IMR-90 (cell line): Measurements from ENCODE around the gene MICALL2. TPM values are rescaled to one million over a fixed set of nuclear protein-coding genes. Genes with fewer than 3 reads are reported as not detected.

Experiments
- ATAC-seq: fragments of 200-7000 bp; cut with Tn5 transposase; 2 replicates; pipeline ENCODE4 v1.9.1; 2020; ENCODE audit warnings: low read depth, mild to moderate bottlenecking, moderate library complexity
- BruUV-seq: library from RNA; stranded (reverse); fragments of 400-500 nt; replicated peaks from 2 replicates; lab custom pipeline; 2021; lab: Mats Ljungman, UMichigan
- CTCF ChIA-PET: fragments of 300-600 bp; formaldehyde crosslinking; extraction: SDS; loops from one replicate; lab custom pipeline; 2021; ENCODE audit warnings: antibody characterized with exemption; lab: Yijun Ruan, JAX
- POLR2A ChIA-PET: fragments of 300-600 bp; sonication (Branson Sonifier 250); formaldehyde crosslinking; loops from one replicate; lab custom pipeline; 2022; ENCODE audit warnings: antibody characterized with exemption; ENCODE audit not compliant: unreplicated experiment; lab: Charles Lee
- DNase-seq: peaks from one replicate; pipeline ENCODE4 v3.0.0; 2013
- H2AFZ ChIP-seq: replicated peaks from 2 replicates; pipeline ENCODE3; 2013; ENCODE audit warnings: low read length, mild to moderate bottlenecking; ENCODE audit not compliant: poor library complexity
- H2AK5ac ChIP-seq: 2 replicates; pipeline ENCODE4 v1.6.1; 2013; ENCODE audit warnings: low read depth, low read length, inconsistent platforms
- H2AK9ac ChIP-seq: replicated peaks from 2 replicates; pipeline ENCODE3; 2013; ENCODE audit warnings: mild to moderate bottlenecking, low read depth, low read length, moderate library complexity; ENCODE audit not compliant: poor library complexity
- H2BK120ac ChIP-seq: 2 replicates; pipeline ENCODE4 v1.6.1; 2013; ENCODE audit warnings: low read depth, low read length, inconsistent platforms
- H2BK15ac ChIP-seq: 3 replicates; pipeline ENCODE4 v1.6.1; 2013; ENCODE audit warnings: low read depth, low read length, inconsistent platforms
- H2BK20ac ChIP-seq: 2 replicates; pipeline ENCODE4 v1.6.1; 2013; ENCODE audit warnings: low read depth, mild to moderate bottlenecking, inconsistent platforms, low read length, moderate library complexity
- H2BK5ac ChIP-seq: 2 replicates; pipeline ENCODE4 v1.6.1; 2013; ENCODE audit warnings: mild to moderate bottlenecking, low read depth, low read length, inconsistent platforms; ENCODE audit not compliant: poor library complexity, severe bottlenecking
- H3K14ac ChIP-seq: replicated peaks from 2 replicates; pipeline ENCODE4 v1.6.1; 2013; ENCODE audit warnings: low read depth, low read length, inconsistent platforms
- H3K18ac ChIP-seq: 2 replicates; pipeline ENCODE4 v1.6.1; 2013; ENCODE audit warnings: low read depth, low read length, control low read depth
- H3K23ac ChIP-seq: 2 replicates; pipeline ENCODE4 v1.6.1; 2013; ENCODE audit warnings: low read depth, low read length, inconsistent platforms
- H3K27ac ChIP-seq: 2 replicates; pipeline ENCODE4 v1.5.1; 2013; ENCODE audit warnings: mild to moderate bottlenecking, control low read depth, low read length; ENCODE audit not compliant: insufficient read depth
- H3K27me3 ChIP-seq: 2 replicates; pipeline ENCODE4 v1.6.1; 2013; ENCODE audit warnings: low read length; ENCODE audit not compliant: control insufficient read depth, insufficient read depth
- H3K36me3 ChIP-seq: 2 replicates; pipeline ENCODE4 v1.6.1; 2013; ENCODE audit warnings: low read length, mixed read lengths; ENCODE audit not compliant: control insufficient read depth, insufficient read depth
- H3K4ac ChIP-seq: 2 replicates; pipeline ENCODE4 v1.6.1; 2013; ENCODE audit warnings: low read depth, low read length, inconsistent platforms
- H3K4me1 ChIP-seq: 2 replicates; pipeline ENCODE4 v1.6.1; 2013; ENCODE audit warnings: low read length, mixed read lengths; ENCODE audit not compliant: control insufficient read depth, insufficient read depth
- H3K4me2 ChIP-seq: 2 replicates; pipeline ENCODE4 v1.6.1; 2013; ENCODE audit warnings: low read depth, mild to moderate bottlenecking, control low read depth, low read length, moderate library complexity
- H3K4me3 ChIP-seq: 2 replicates; pipeline ENCODE4 v1.5.1; 2013; ENCODE audit warnings: low read depth, mild to moderate bottlenecking, control low read depth, low read length, moderate library complexity; ENCODE audit not compliant: insufficient read depth
- H3K56ac ChIP-seq: 2 replicates; pipeline ENCODE4 v1.6.1; 2013; ENCODE audit warnings: low read length, inconsistent platforms; ENCODE audit not compliant: insufficient read depth; ENCODE audit errors: extremely low read depth
- H3K79me1 ChIP-seq, 2 experiments: 2 replicates each; pipeline ENCODE4 v1.6.1; 2013; ENCODE audit warnings: low read length in 2 of 2, inconsistent platforms in 1 of 2, low read depth in 1 of 2
- H3K9ac ChIP-seq: 2 replicates; pipeline ENCODE4 v1.6.1; 2013; ENCODE audit warnings: low read depth, low read length, control low read depth
- H3K9me1 ChIP-seq: 2 replicates; pipeline ENCODE4 v1.6.1; 2013; ENCODE audit warnings: low read length, inconsistent platforms; ENCODE audit not compliant: insufficient read depth
- H3K9me3 ChIP-seq: 2 replicates; pipeline ENCODE4 v1.6.1; 2013; ENCODE audit warnings: low read length; ENCODE audit not compliant: control insufficient read depth, insufficient read depth
- H4K20me1 ChIP-seq: 2 replicates; pipeline ENCODE4 v1.6.1; 2013; ENCODE audit warnings: low read length, inconsistent platforms; ENCODE audit not compliant: insufficient read depth
- H4K5ac ChIP-seq: 2 replicates; pipeline ENCODE4 v1.6.1; 2013; ENCODE audit warnings: mild to moderate bottlenecking, low read depth, low read length, control low read depth
- H4K8ac ChIP-seq, 2 experiments: 2 replicates each; pipeline ENCODE4 v1.6.1; 2013; ENCODE audit warnings: low read depth in 2 of 2, low read length in 2 of 2, control low read depth in 1 of 2, inconsistent platforms in 1 of 2
- H4K91ac ChIP-seq: 2 replicates; pipeline ENCODE4 v1.6.1; 2013; ENCODE audit warnings: low read depth, low read length, inconsistent platforms; ENCODE audit not compliant: insufficient read depth
- FOS ChIP-seq: fragments of 150-350 bp; IDR thresholded peaks from 2 replicates; pipeline ENCODE4 v1.6.1; 2016; ENCODE audit warnings: low read depth, low read length
- RCOR1 ChIP-seq: IDR thresholded peaks from 2 replicates; pipeline ENCODE4 v1.6.1; 2012; ENCODE audit warnings: mild to moderate bottlenecking, low read length, improper control_type of control experiment; ENCODE audit not compliant: insufficient replicate concordance
- SMC3 ChIP-seq: fragments of 150-350 bp; IDR thresholded peaks from 2 replicates; pipeline ENCODE4 v1.6.1; 2016; ENCODE audit warnings: low read depth, mild to moderate bottlenecking, antibody characterized with exemption, low read length, moderate library complexity
- WGBS, 2 experiments: methylation state at CpG; one replicate each; pipeline versions ENCODE4 v1.1.5 to v1.1.7; 2013; ENCODE audit warnings: missing lambda C conversion rate in 2 of 2; ENCODE audit not compliant: insufficient read length in 1 of 2; ENCODE audit errors: extremely low coverage in 2 of 2; 5-methylcytosine and 5-hydroxymethylcytosine counted together
- dilution Hi-C: fragments of 300-500 bp; cut with HindIII; formaldehyde crosslinking; loops from one replicate; pipeline ENCODE4 v1.14.3; 2018; ENCODE audit warnings: low sequenced_read_pairs; ENCODE audit not compliant: unreplicated experiment
- in situ Hi-C: fragments of 300-500 bp; cut with MboI; formaldehyde crosslinking; loops from 3 replicates; pipeline ENCODE4 v1.14.3; 2019; ENCODE audit warnings: low sequenced_read_pairs, inconsistent platforms, mixed read lengths
- intact Hi-C: fragments of 100-400 bp; cut with micrococcal nuclease; formaldehyde crosslinking; loops from 2 replicates; pipeline ENCODE4 v1.10.0; 2022
- polyA plus RNA-seq, 3 experiments: library from polyadenylated mRNA; depleted of rRNA; stranded (reverse); fragments of >200 nt; gene quantifications; 2 replicates each; pipeline ENCODE4 v1.2.3, GENCODE V29; 2012; ENCODE audit warnings: low replicate concordance in 1 of 3
- total RNA-seq: library from RNA; depleted of rRNA; stranded (reverse); fragments of >200 nt; gene quantifications from 2 replicates; pipeline ENCODE4 v1.2.3, GENCODE V29; 2012

The MICALL2 gene
- total and polyA plus RNA-seq, 2 of the 4 experiments (the other 2 are of a cell fraction): 6.6 to 34.1 TPM

- in situ Hi-C loops: no loop called here
- intact Hi-C loops: no loop called here
- dilution Hi-C loops: no loop called here
These were observed 28.0 kb downstream of the MICALL2 start for GRCh38 chr7:1431226-1431625.

More at GRCh38 chr7:1431226-1431625, 28.0 kb downstream of the MICALL2 start:
- Histone ChIP-seq H3K18ac (no peak overlapping the region), H3K9me3 (no peaks in the 10 kb centered on the region), H2BK5ac (no peak overlapping the region), H3K4me2 (no peak overlapping the region), H4K5ac (no peak overlapping the region), H3K56ac (no peak overlapping the region), H3K79me1 (no peaks in the 10 kb centered on the region), H3K4ac (no peak overlapping the region), H3K9me1 (no peaks in the 10 kb centered on the region), H3K4me1 (no peaks in the 10 kb centered on the region), H2BK15ac (no peak overlapping the region), H4K8ac (no peak overlapping the region), H3K27ac (no peak overlapping the region), H3K9ac (no peak overlapping the region), H2AK5ac (no peak overlapping the region), H2BK120ac (no peak overlapping the region), H2AK9ac (no peak overlapping the region), H3K14ac (no peak overlapping the region), H4K20me1 (peaks cover 10% of the 10 kb centered on the region; the same call in 1 of the 2 replicates), H3K23ac (no peak overlapping the region), H2BK20ac (no peak overlapping the region), H3K36me3 (peaks cover 5% of the 10 kb centered on the region; the same call in 1 of the 2 replicates), H4K91ac (no peak overlapping the region), H3K4me3 (no peak overlapping the region), H3K27me3 (no peaks in the 10 kb centered on the region), H2AFZ (no peak overlapping the region)
- ChIA-PET CTCF (no interaction called here), POLR2A (no interaction called here)
- DNase-seq: no peak
- WGBS, 2 experiments: 80% methylated on average over 1 of the region's 10 CpGs; no CpG with 5 or more reads in 1 of the 2 experiments
- BruUV-seq: no TSS peak
- ATAC-seq: no peak
- TF ChIP-seq SMC3 (no peak), RCOR1 (no peak), FOS (no peak)
